H9 (cell line): Measurements from ENCODE around the gene WHRN. TPM values are rescaled to one million over a fixed set of nuclear protein-coding genes. Genes with fewer than 3 reads are reported as not detected.

ENCODE experiments used
- DNase-seq: peaks from one replicate; pipeline ENCODE4 v3.0.0-alpha.2; 2017
- H2AFZ ChIP-seq: one replicate; pipeline ENCODE4 v1.6.1; 2013; ENCODE audit warnings: mild to moderate bottlenecking, low read length, control low read depth, moderate library complexity
- H2AK5ac ChIP-seq: 2 replicates; pipeline ENCODE4 v1.6.1; 2013; ENCODE audit warnings: low read length, control low read depth, mixed read lengths; ENCODE audit not compliant: insufficient read length
- H2BK120ac ChIP-seq: one replicate; pipeline ENCODE4 v1.6.1; 2013; ENCODE audit warnings: low read depth, mild to moderate bottlenecking, low read length, control low read depth, inconsistent platforms; ENCODE audit not compliant: poor library complexity, severe bottlenecking
- H2BK12ac ChIP-seq: 2 replicates; pipeline ENCODE4 v1.6.1; 2013; ENCODE audit warnings: low read length, control low read depth, mixed read lengths, low read depth; ENCODE audit not compliant: insufficient read length
- H2BK15ac ChIP-seq: 2 replicates; pipeline ENCODE4 v1.6.1; 2013; ENCODE audit warnings: low read depth, low read length, control low read depth
- H2BK20ac ChIP-seq: one replicate; pipeline ENCODE4 v1.6.1; 2013; ENCODE audit warnings: low read depth, mild to moderate bottlenecking, low read length, control low read depth, inconsistent platforms; ENCODE audit not compliant: poor library complexity, severe bottlenecking
- H2BK5ac ChIP-seq: 2 replicates; pipeline ENCODE4 v1.6.1; 2013; ENCODE audit warnings: low read length, control low read depth, mixed read lengths; ENCODE audit not compliant: insufficient read length
- H3K14ac ChIP-seq: 2 replicates; pipeline ENCODE4 v1.6.1; 2013; ENCODE audit warnings: low read length, control low read depth; ENCODE audit not compliant: insufficient read depth
- H3K18ac ChIP-seq: 2 replicates; pipeline ENCODE4 v1.6.1; 2013; ENCODE audit warnings: low read depth, mild to moderate bottlenecking, mixed read lengths, low read length, control low read depth; ENCODE audit not compliant: insufficient read length
- H3K23ac ChIP-seq: 2 replicates; pipeline ENCODE4 v1.6.1; 2013; ENCODE audit warnings: low read length, control low read depth, mixed read lengths, low read depth; ENCODE audit not compliant: insufficient read length
- H3K23me2 ChIP-seq: 2 replicates; pipeline ENCODE4 v1.6.1; 2013; ENCODE audit warnings: low read depth, mild to moderate bottlenecking, mixed read lengths, low read length, control low read depth; ENCODE audit not compliant: insufficient read length, poor library complexity, severe bottlenecking
- H3K27ac ChIP-seq: 2 replicates; pipeline ENCODE4 v1.5.1; 2013; ENCODE audit warnings: low read length, control low read depth, mixed read lengths, low read depth; ENCODE audit not compliant: insufficient read length
- H3K27me3 ChIP-seq: 2 replicates; pipeline ENCODE4 v1.6.1; 2013; ENCODE audit warnings: low read length, control low read depth, inconsistent platforms; ENCODE audit not compliant: insufficient read depth
- H3K4ac ChIP-seq: 2 replicates; pipeline ENCODE4 v1.6.1; 2013; ENCODE audit warnings: low read depth, mild to moderate bottlenecking, control low read depth, inconsistent platforms, low read length, moderate library complexity
- H3K4me1 ChIP-seq: 2 replicates; pipeline ENCODE4 v1.6.1; 2013; ENCODE audit warnings: low read length, control low read depth, inconsistent platforms; ENCODE audit not compliant: insufficient read depth
- H3K4me2 ChIP-seq: 2 replicates; pipeline ENCODE4 v1.6.1; 2013; ENCODE audit warnings: low read length, control low read depth, mixed read lengths; ENCODE audit not compliant: insufficient read length, insufficient read depth
- H3K56ac ChIP-seq: 2 replicates; pipeline ENCODE4 v1.6.1; 2013; ENCODE audit warnings: low read depth, mild to moderate bottlenecking, mixed read lengths, low read length, control low read depth; ENCODE audit not compliant: insufficient read length
- H3K79me1 ChIP-seq: 2 replicates; pipeline ENCODE4 v1.6.1; 2013; ENCODE audit warnings: low read depth, mild to moderate bottlenecking, moderate library complexity, low read length, control low read depth, inconsistent platforms; ENCODE audit not compliant: insufficient read depth, poor library complexity, severe bottlenecking
- H3K79me2 ChIP-seq: 2 replicates; pipeline ENCODE4 v1.6.1; 2013; ENCODE audit warnings: low read length, control low read depth, inconsistent platforms; ENCODE audit not compliant: insufficient read depth
- H3K9ac ChIP-seq: 2 replicates; pipeline ENCODE4 v1.6.1; 2013; ENCODE audit warnings: low read length, control low read depth, mixed read lengths; ENCODE audit not compliant: insufficient read length; ENCODE audit errors: extremely low read depth
- H3K9me3 ChIP-seq: one replicate; pipeline ENCODE4 v1.6.1; 2013; ENCODE audit warnings: low read depth, low read length, inconsistent platforms; ENCODE audit not compliant: control insufficient read depth
- H3T11ph ChIP-seq: one replicate; pipeline ENCODE4 v1.6.1; 2013; ENCODE audit warnings: mild to moderate bottlenecking, low read length, control low read depth, inconsistent platforms
- H4K20me1 ChIP-seq: one replicate; pipeline ENCODE4 v1.6.1; 2013; ENCODE audit not compliant: control insufficient read depth, insufficient read length, insufficient read depth
- H4K5ac ChIP-seq: 2 replicates; pipeline ENCODE4 v1.6.1; 2013; ENCODE audit warnings: low read depth, mild to moderate bottlenecking, mixed read lengths, low read length, control low read depth; ENCODE audit not compliant: insufficient read length
- H4K8ac ChIP-seq: replicated peaks from 2 replicates; pipeline ENCODE4 v1.6.1; 2013; ENCODE audit warnings: low read length, control low read depth, mixed read lengths, low read depth; ENCODE audit not compliant: insufficient read length
- H4K91ac ChIP-seq: 2 replicates; pipeline ENCODE4 v1.6.1; 2013; ENCODE audit warnings: low read depth, mild to moderate bottlenecking, moderate library complexity, mixed read lengths, low read length, control low read depth; ENCODE audit not compliant: insufficient read length
- H3K27ac Mint-ChIP-seq, 3 experiments: 2 replicates in 2 of 3; 3 replicates in 1 of 3; pipeline ENCODE4 v1.8.0; 2020 to 2021; ENCODE audit warnings: mixed read lengths in 3 of 3, mild to moderate bottlenecking in 1 of 3, moderate library complexity in 1 of 3
- H3K27me3 Mint-ChIP-seq: 2 replicates; pipeline ENCODE4 v1.8.0; 2021; ENCODE audit warnings: low read depth, mild to moderate bottlenecking, moderate library complexity, mixed read lengths
- H3K36me3 Mint-ChIP-seq, 3 experiments: 2 replicates in 2 of 3; 3 replicates in 1 of 3; pipeline ENCODE4 v1.8.0; 2020 to 2021; ENCODE audit warnings: low read depth in 3 of 3, mixed read lengths in 3 of 3; ENCODE audit not compliant: insufficient read depth in 1 of 3
- H3K4me1 Mint-ChIP-seq, 2 experiments: 2 replicates each; pipeline ENCODE4 v1.8.0; 2020; ENCODE audit warnings: mixed read lengths in 2 of 2
- H3K4me3 Mint-ChIP-seq, 2 experiments: 2 replicates in 1 of 2; 3 replicates in 1 of 2; pipeline ENCODE4 v1.8.0; 2020 to 2021; ENCODE audit warnings: mild to moderate bottlenecking in 2 of 2, mixed read lengths in 2 of 2, moderate library complexity in 1 of 2
- H3K9me3 Mint-ChIP-seq, 2 experiments: 2 replicates in 1 of 2; 3 replicates in 1 of 2; pipeline ENCODE4 v1.8.0; 2020; ENCODE audit warnings: mild to moderate bottlenecking in 2 of 2, mixed read lengths in 2 of 2, moderate library complexity in 1 of 2
- CTCF ChIP-seq: fragments of 200-600 bp; sonication (generic); conservative IDR thresholded peaks from 3 replicates; pipeline ENCODE4 v1.8.0; 2021; ENCODE audit warnings: antibody characterized with exemption, mild to moderate bottlenecking
- WGBS: extraction: QIAGEN DNeasy Blood & Tissue Kit; methylation state at CpG from one replicate; pipeline ENCODE4 v1.1.7; 2013; ENCODE audit warnings: missing lambda C conversion rate, low lambda C conversion rate, mixed read lengths; ENCODE audit not compliant: insufficient read length; ENCODE audit errors: extremely low coverage; 5-methylcytosine and 5-hydroxymethylcytosine counted together
- total RNA-seq: library from RNA; stranded (reverse); gene quantifications from 2 replicates; pipeline ENCODE4 v1.2.1, GENCODE V29; 2021

WHRN gene
- total RNA-seq, 1 experiment from 2014 or later, result 2.2 TPM

GRCh38 chr9:114378883-114379282, 126.4 kb downstream of the WHRN start:
- H3T11ph ChIP-seq, result no peak overlapping the region
- Mint-ChIP-seq H3K4me3 (no peak overlapping the region; a peak in 1 of 5 replicates), H3K27ac (no peak overlapping the region), H3K4me1 (peaks cover 38 to 54% of the 10 kb centered on the region in 2 experiments), H3K9me3 (no peaks in the 10 kb centered on the region), H3K36me3 (peaks cover 24 to 32% (median 28%) of the 10 kb centered on the region in 3 experiments; a peak in 6 of 7 replicates), H3K27me3 (no peaks in the 10 kb centered on the region)
- no peaks in the 10 kb centered on the region for H4K20me1 ChIP-seq
- no peak overlapping the region for H2BK12ac ChIP-seq
- no peak overlapping the region for H3K18ac ChIP-seq
- no peak overlapping the region for H3K9ac ChIP-seq
- no peak overlapping the region for H2BK120ac ChIP-seq
- no peak overlapping the region for H3K27ac ChIP-seq
- peaks cover 2% of the 10 kb centered on the region; the same call in 1 of the 2 replicates for H3K4me1 ChIP-seq
- H3K9me3 ChIP-seq, result no peaks in the 10 kb centered on the region
- H3K4me2 ChIP-seq, result no peak overlapping the region
- no peak overlapping the region for H4K91ac ChIP-seq
- no peaks in the 10 kb centered on the region for H3K23me2 ChIP-seq
- H3K79me1 ChIP-seq, result no peaks in the 10 kb centered on the region
- H2AFZ ChIP-seq, result no peak overlapping the region
- no peak for DNase-seq
- no peak overlapping the region for H2AK5ac ChIP-seq
- H4K5ac ChIP-seq, result no peak overlapping the region
- no peak overlapping the region for H3K56ac ChIP-seq
- no peak overlapping the region for H3K23ac ChIP-seq
- no peak overlapping the region for H4K8ac ChIP-seq
- no peak overlapping the region for H2BK20ac ChIP-seq
- WGBS, result no CpG with 5 or more reads among the region's 5 CpGs
- H3K79me2 ChIP-seq, result no peaks in the 10 kb centered on the region
- no peak overlapping the region for H2BK5ac ChIP-seq
- no peaks in the 10 kb centered on the region for H3K27me3 ChIP-seq
- peak; percentile 32; the same call in 1 of the 3 replicates for TF ChIP-seq CTCF
- H3K4ac ChIP-seq, result no peak overlapping the region
- H2BK15ac ChIP-seq, result no peak overlapping the region
- no peak overlapping the region for H3K14ac ChIP-seq
